HK-2 (cell line): ENCODE data around the gene LASP1.

ENCODE experiments used
- DNase-seq: peaks from one replicate; pipeline ENCODE4 v3.0.0-alpha.2; 2018; ENCODE audit not compliant: unreplicated experiment

Gene LASP1

GRCh38 chr17:38870259-38871165 lies 654 bp downstream of the LASP1 start:
- peak; percentile 70 for DNase-seq

- DNase-seq, result peak; percentile 63
Measured at GRCh38 chr17:38871247-38872015, 1.6 kb downstream of the LASP1 start.

- DNase-seq, result no peak
Measured at GRCh38 chr17:38872027-38872511, 2.2 kb downstream of the LASP1 start.

- DNase-seq, result no peak
Measured at GRCh38 chr17:38872671-38873385, 3.0 kb downstream of the LASP1 start.

- DNase-seq, result no peak
Measured at GRCh38 chr17:38873640-38874380, 4.0 kb downstream of the LASP1 start.

GRCh38 chr17:38874505-38875400 lies 4.9 kb downstream of the LASP1 start:
- no peak for DNase-seq

- no peak for DNase-seq
Measured at GRCh38 chr17:38875477-38876075, 5.7 kb downstream of the LASP1 start.

GRCh38 chr17:38877130-38877851 lies 7.4 kb downstream of the LASP1 start:
- no peak for DNase-seq

GRCh38 chr17:38879878-38880665 lies 10.2 kb downstream of the LASP1 start:
- DNase-seq, result peak; percentile 88

- DNase-seq, result no peak
Measured at GRCh38 chr17:38881600-38882191, 11.8 kb downstream of the LASP1 start.

GRCh38 chr17:38882870-38883269 lies 13.0 kb downstream of the LASP1 start:
- DNase-seq, result no peak

GRCh38 chr17:38883592-38884526 lies 14.0 kb downstream of the LASP1 start:
- DNase-seq, result no peak

- DNase-seq, result no peak
Measured at GRCh38 chr17:38885044-38885727, 15.3 kb downstream of the LASP1 start.

- no peak for DNase-seq
Measured at GRCh38 chr17:38885728-38886642, 16.1 kb downstream of the LASP1 start.

- DNase-seq, result no peak
Measured at GRCh38 chr17:38886643-38887010, 16.8 kb downstream of the LASP1 start.
